ENCODE data around the gene HIRA.

DNA sequence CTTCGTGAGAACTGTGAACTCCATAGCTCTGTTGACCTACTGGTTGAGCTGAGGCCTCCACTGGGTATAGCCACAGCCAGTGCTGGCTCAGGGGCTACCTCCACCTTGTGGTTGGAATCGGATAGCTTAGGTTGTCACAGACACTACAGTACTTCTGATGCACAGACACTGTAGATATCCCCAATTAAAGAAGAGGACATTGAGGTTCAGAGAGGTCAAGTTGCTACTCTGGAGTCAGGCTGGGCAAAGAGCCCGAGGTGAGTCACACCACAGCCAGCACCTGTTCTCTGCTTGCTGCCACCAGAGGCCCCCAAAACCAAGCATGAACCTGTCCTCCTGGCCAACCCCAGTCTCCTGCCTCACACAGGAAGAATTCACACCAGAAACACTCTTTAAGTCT lies 42.0 kb upstream of the HIRA start:
- TF ChIP-seq, protein P1, sequence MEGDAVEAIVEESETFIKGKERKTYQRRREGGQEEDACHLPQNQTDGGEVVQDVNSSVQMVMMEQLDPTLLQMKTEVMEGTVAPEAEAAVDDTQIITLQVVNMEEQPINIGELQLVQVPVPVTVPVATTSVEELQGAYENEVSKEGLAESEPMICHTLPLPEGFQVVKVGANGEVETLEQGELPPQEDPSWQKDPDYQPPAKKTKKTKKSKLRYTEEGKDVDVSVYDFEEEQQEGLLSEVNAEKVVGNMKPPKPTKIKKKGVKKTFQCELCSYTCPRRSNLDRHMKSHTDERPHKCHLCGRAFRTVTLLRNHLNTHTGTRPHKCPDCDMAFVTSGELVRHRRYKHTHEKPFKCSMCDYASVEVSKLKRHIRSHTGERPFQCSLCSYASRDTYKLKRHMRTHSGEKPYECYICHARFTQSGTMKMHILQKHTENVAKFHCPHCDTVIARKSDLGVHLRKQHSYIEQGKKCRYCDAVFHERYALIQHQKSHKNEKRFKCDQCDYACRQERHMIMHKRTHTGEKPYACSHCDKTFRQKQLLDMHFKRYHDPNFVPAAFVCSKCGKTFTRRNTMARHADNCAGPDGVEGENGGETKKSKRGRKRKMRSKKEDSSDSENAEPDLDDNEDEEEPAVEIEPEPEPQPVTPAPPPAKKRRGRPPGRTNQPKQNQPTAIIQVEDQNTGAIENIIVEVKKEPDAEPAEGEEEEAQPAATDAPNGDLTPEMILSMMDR (IDR thresholded peaks at IDR 0.05; ENCODE audit: low read depth, low read length, missing input control) = no peak
- no peak for TF ChIP-seq RAD21 (IDR thresholded peaks at IDR 0.05)
- TF ChIP-seq MAX (IDR thresholded peaks at IDR 0.05) = no peak
- no peak for TF ChIP-seq ZBTB33 (IDR thresholded peaks at IDR 0.05)
- TF ChIP-seq, protein P2, sequence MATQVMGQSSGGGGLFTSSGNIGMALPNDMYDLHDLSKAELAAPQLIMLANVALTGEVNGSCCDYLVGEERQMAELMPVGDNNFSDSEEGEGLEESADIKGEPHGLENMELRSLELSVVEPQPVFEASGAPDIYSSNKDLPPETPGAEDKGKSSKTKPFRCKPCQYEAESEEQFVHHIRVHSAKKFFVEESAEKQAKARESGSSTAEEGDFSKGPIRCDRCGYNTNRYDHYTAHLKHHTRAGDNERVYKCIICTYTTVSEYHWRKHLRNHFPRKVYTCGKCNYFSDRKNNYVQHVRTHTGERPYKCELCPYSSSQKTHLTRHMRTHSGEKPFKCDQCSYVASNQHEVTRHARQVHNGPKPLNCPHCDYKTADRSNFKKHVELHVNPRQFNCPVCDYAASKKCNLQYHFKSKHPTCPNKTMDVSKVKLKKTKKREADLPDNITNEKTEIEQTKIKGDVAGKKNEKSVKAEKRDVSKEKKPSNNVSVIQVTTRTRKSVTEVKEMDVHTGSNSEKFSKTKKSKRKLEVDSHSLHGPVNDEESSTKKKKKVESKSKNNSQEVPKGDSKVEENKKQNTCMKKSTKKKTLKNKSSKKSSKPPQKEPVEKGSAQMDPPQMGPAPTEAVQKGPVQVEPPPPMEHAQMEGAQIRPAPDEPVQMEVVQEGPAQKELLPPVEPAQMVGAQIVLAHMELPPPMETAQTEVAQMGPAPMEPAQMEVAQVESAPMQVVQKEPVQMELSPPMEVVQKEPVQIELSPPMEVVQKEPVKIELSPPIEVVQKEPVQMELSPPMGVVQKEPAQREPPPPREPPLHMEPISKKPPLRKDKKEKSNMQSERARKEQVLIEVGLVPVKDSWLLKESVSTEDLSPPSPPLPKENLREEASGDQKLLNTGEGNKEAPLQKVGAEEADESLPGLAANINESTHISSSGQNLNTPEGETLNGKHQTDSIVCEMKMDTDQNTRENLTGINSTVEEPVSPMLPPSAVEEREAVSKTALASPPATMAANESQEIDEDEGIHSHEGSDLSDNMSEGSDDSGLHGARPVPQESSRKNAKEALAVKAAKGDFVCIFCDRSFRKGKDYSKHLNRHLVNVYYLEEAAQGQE (IDR thresholded peaks at IDR 0.05) = no peak
- no peak for TF ChIP-seq EGR1 (IDR thresholded peaks at IDR 0.05; ENCODE audit: low read depth in 2 of 2)
- no peak for TF ChIP-seq JUND (IDR thresholded peaks at IDR 0.05)
- no peak for TF ChIP-seq YY1 (IDR thresholded peaks at IDR 0.05)
- TF ChIP-seq GABPA (IDR thresholded peaks at IDR 0.05 in 1 of 2, conservative IDR thresholded peaks at IDR 0.05 in 1 of 2) = no peak
- no peak for TF ChIP-seq FOXA1 (IDR thresholded peaks at IDR 0.05)
- TF ChIP-seq HNF4G (IDR thresholded peaks at IDR 0.05) = no peak
- no peak for TF ChIP-seq RXRA (IDR thresholded peaks at IDR 0.05)
- no peak for TF ChIP-seq SP1 (IDR thresholded peaks at IDR 0.05)
